H9 (cell line): Measurements from ENCODE around the gene FAM72A. TPM values are rescaled to one million over a fixed set of nuclear protein-coding genes. Genes with fewer than 3 reads are reported as not detected.

Source experiments
- DNase-seq: peaks from one replicate; pipeline ENCODE4 v3.0.0-alpha.2; 2017
- H2AFZ ChIP-seq: one replicate; pipeline ENCODE4 v1.6.1; 2013; ENCODE audit warnings: mild to moderate bottlenecking, low read length, control low read depth, moderate library complexity
- H2AK5ac ChIP-seq: 2 replicates; pipeline ENCODE4 v1.6.1; 2013; ENCODE audit warnings: low read length, control low read depth, mixed read lengths; ENCODE audit not compliant: insufficient read length
- H2BK120ac ChIP-seq: one replicate; pipeline ENCODE4 v1.6.1; 2013; ENCODE audit warnings: low read depth, mild to moderate bottlenecking, low read length, control low read depth, inconsistent platforms; ENCODE audit not compliant: poor library complexity, severe bottlenecking
- H2BK12ac ChIP-seq: 2 replicates; pipeline ENCODE4 v1.6.1; 2013; ENCODE audit warnings: low read length, control low read depth, mixed read lengths, low read depth; ENCODE audit not compliant: insufficient read length
- H2BK15ac ChIP-seq: 2 replicates; pipeline ENCODE4 v1.6.1; 2013; ENCODE audit warnings: low read depth, low read length, control low read depth
- H2BK20ac ChIP-seq: one replicate; pipeline ENCODE4 v1.6.1; 2013; ENCODE audit warnings: low read depth, mild to moderate bottlenecking, low read length, control low read depth, inconsistent platforms; ENCODE audit not compliant: poor library complexity, severe bottlenecking
- H2BK5ac ChIP-seq: 2 replicates; pipeline ENCODE4 v1.6.1; 2013; ENCODE audit warnings: low read length, control low read depth, mixed read lengths; ENCODE audit not compliant: insufficient read length
- H3K14ac ChIP-seq: 2 replicates; pipeline ENCODE4 v1.6.1; 2013; ENCODE audit warnings: low read length, control low read depth; ENCODE audit not compliant: insufficient read depth
- H3K18ac ChIP-seq: 2 replicates; pipeline ENCODE4 v1.6.1; 2013; ENCODE audit warnings: low read depth, mild to moderate bottlenecking, mixed read lengths, low read length, control low read depth; ENCODE audit not compliant: insufficient read length
- H3K23ac ChIP-seq: 2 replicates; pipeline ENCODE4 v1.6.1; 2013; ENCODE audit warnings: low read length, control low read depth, mixed read lengths, low read depth; ENCODE audit not compliant: insufficient read length
- H3K23me2 ChIP-seq: 2 replicates; pipeline ENCODE4 v1.6.1; 2013; ENCODE audit warnings: low read depth, mild to moderate bottlenecking, mixed read lengths, low read length, control low read depth; ENCODE audit not compliant: insufficient read length, poor library complexity, severe bottlenecking
- H3K27ac ChIP-seq: 2 replicates; pipeline ENCODE4 v1.5.1; 2013; ENCODE audit warnings: low read length, control low read depth, mixed read lengths, low read depth; ENCODE audit not compliant: insufficient read length
- H3K27me3 ChIP-seq: 2 replicates; pipeline ENCODE4 v1.6.1; 2013; ENCODE audit warnings: low read length, control low read depth, inconsistent platforms; ENCODE audit not compliant: insufficient read depth
- H3K4ac ChIP-seq: 2 replicates; pipeline ENCODE4 v1.6.1; 2013; ENCODE audit warnings: low read depth, mild to moderate bottlenecking, control low read depth, inconsistent platforms, low read length, moderate library complexity
- H3K4me1 ChIP-seq: 2 replicates; pipeline ENCODE4 v1.6.1; 2013; ENCODE audit warnings: low read length, control low read depth, inconsistent platforms; ENCODE audit not compliant: insufficient read depth
- H3K4me2 ChIP-seq: 2 replicates; pipeline ENCODE4 v1.6.1; 2013; ENCODE audit warnings: low read length, control low read depth, mixed read lengths; ENCODE audit not compliant: insufficient read length, insufficient read depth
- H3K56ac ChIP-seq: 2 replicates; pipeline ENCODE4 v1.6.1; 2013; ENCODE audit warnings: low read depth, mild to moderate bottlenecking, mixed read lengths, low read length, control low read depth; ENCODE audit not compliant: insufficient read length
- H3K79me1 ChIP-seq: 2 replicates; pipeline ENCODE4 v1.6.1; 2013; ENCODE audit warnings: low read depth, mild to moderate bottlenecking, moderate library complexity, low read length, control low read depth, inconsistent platforms; ENCODE audit not compliant: insufficient read depth, poor library complexity, severe bottlenecking
- H3K79me2 ChIP-seq: 2 replicates; pipeline ENCODE4 v1.6.1; 2013; ENCODE audit warnings: low read length, control low read depth, inconsistent platforms; ENCODE audit not compliant: insufficient read depth
- H3K9ac ChIP-seq: 2 replicates; pipeline ENCODE4 v1.6.1; 2013; ENCODE audit warnings: low read length, control low read depth, mixed read lengths; ENCODE audit not compliant: insufficient read length; ENCODE audit errors: extremely low read depth
- H3K9me3 ChIP-seq: one replicate; pipeline ENCODE4 v1.6.1; 2013; ENCODE audit warnings: low read depth, low read length, inconsistent platforms; ENCODE audit not compliant: control insufficient read depth
- H3T11ph ChIP-seq: one replicate; pipeline ENCODE4 v1.6.1; 2013; ENCODE audit warnings: mild to moderate bottlenecking, low read length, control low read depth, inconsistent platforms
- H4K20me1 ChIP-seq: one replicate; pipeline ENCODE4 v1.6.1; 2013; ENCODE audit not compliant: control insufficient read depth, insufficient read length, insufficient read depth
- H4K5ac ChIP-seq: 2 replicates; pipeline ENCODE4 v1.6.1; 2013; ENCODE audit warnings: low read depth, mild to moderate bottlenecking, mixed read lengths, low read length, control low read depth; ENCODE audit not compliant: insufficient read length
- H4K8ac ChIP-seq: replicated peaks from 2 replicates; pipeline ENCODE4 v1.6.1; 2013; ENCODE audit warnings: low read length, control low read depth, mixed read lengths, low read depth; ENCODE audit not compliant: insufficient read length
- H4K91ac ChIP-seq: 2 replicates; pipeline ENCODE4 v1.6.1; 2013; ENCODE audit warnings: low read depth, mild to moderate bottlenecking, moderate library complexity, mixed read lengths, low read length, control low read depth; ENCODE audit not compliant: insufficient read length
- H3K27ac Mint-ChIP-seq, 3 experiments: 2 replicates in 2 of 3; 3 replicates in 1 of 3; pipeline ENCODE4 v1.8.0; 2020 to 2021; ENCODE audit warnings: mixed read lengths in 3 of 3, mild to moderate bottlenecking in 1 of 3, moderate library complexity in 1 of 3
- H3K27me3 Mint-ChIP-seq: 2 replicates; pipeline ENCODE4 v1.8.0; 2021; ENCODE audit warnings: low read depth, mild to moderate bottlenecking, moderate library complexity, mixed read lengths
- H3K36me3 Mint-ChIP-seq, 3 experiments: 2 replicates in 2 of 3; 3 replicates in 1 of 3; pipeline ENCODE4 v1.8.0; 2020 to 2021; ENCODE audit warnings: low read depth in 3 of 3, mixed read lengths in 3 of 3; ENCODE audit not compliant: insufficient read depth in 1 of 3
- H3K4me1 Mint-ChIP-seq, 2 experiments: 2 replicates each; pipeline ENCODE4 v1.8.0; 2020; ENCODE audit warnings: mixed read lengths in 2 of 2
- H3K4me3 Mint-ChIP-seq, 2 experiments: 2 replicates in 1 of 2; 3 replicates in 1 of 2; pipeline ENCODE4 v1.8.0; 2020 to 2021; ENCODE audit warnings: mild to moderate bottlenecking in 2 of 2, mixed read lengths in 2 of 2, moderate library complexity in 1 of 2
- H3K9me3 Mint-ChIP-seq, 2 experiments: 2 replicates in 1 of 2; 3 replicates in 1 of 2; pipeline ENCODE4 v1.8.0; 2020; ENCODE audit warnings: mild to moderate bottlenecking in 2 of 2, mixed read lengths in 2 of 2, moderate library complexity in 1 of 2
- CTCF ChIP-seq: fragments of 200-600 bp; sonication (generic); conservative IDR thresholded peaks from 3 replicates; pipeline ENCODE4 v1.8.0; 2021; ENCODE audit warnings: antibody characterized with exemption, mild to moderate bottlenecking
- WGBS: extraction: QIAGEN DNeasy Blood & Tissue Kit; methylation state at CpG from one replicate; pipeline ENCODE4 v1.1.7; 2013; ENCODE audit warnings: missing lambda C conversion rate, low lambda C conversion rate, mixed read lengths; ENCODE audit not compliant: insufficient read length; ENCODE audit errors: extremely low coverage; 5-methylcytosine and 5-hydroxymethylcytosine counted together
- total RNA-seq: library from RNA; stranded (reverse); gene quantifications from 2 replicates; pipeline ENCODE4 v1.2.1, GENCODE V29; 2021

FAM72A gene
- total RNA-seq, 1 experiment from 2014 or later, result 10.5 TPM

- Histone ChIP-seq H2BK120ac (no peak overlapping the region), H2BK12ac (no peak overlapping the region), H4K8ac (no peak overlapping the region), H3K14ac (no peak overlapping the region), H4K20me1 (no peaks in the 10 kb centered on the region), H3T11ph (no peak overlapping the region), H4K5ac (no peak overlapping the region), H2BK20ac (no peak overlapping the region), H3K56ac (no peak overlapping the region), H3K4ac (no peak overlapping the region), H3K4me2 (no peak overlapping the region), H3K4me1 (no peaks in the 10 kb centered on the region; the same call in 1 of the 2 replicates), H2BK15ac (no peak overlapping the region), H3K79me1 (no peaks in the 10 kb centered on the region), H3K79me2 (no peaks in the 10 kb centered on the region), H2AFZ (no peak overlapping the region), H2AK5ac (no peak overlapping the region), H3K27ac (no peak overlapping the region), H3K9me3 (no peaks in the 10 kb centered on the region), H3K27me3 (no peaks in the 10 kb centered on the region), H3K9ac (no peak overlapping the region), H3K23ac (no peak overlapping the region), H4K91ac (no peak overlapping the region), H3K18ac (no peak overlapping the region), H3K23me2 (no peaks in the 10 kb centered on the region), H2BK5ac (no peak overlapping the region)
- no CpG with 5 or more reads among the region's 2 CpGs for WGBS
- Mint-ChIP-seq H3K27me3 (peaks cover 8% of the 10 kb centered on the region), H3K9me3 (peaks cover 0 to 2% of the 10 kb centered on the region in 2 experiments; a peak in 3 of 5 replicates), H3K4me3 (no peak overlapping the region), H3K4me1 (peaks cover 5 to 9% of the 10 kb centered on the region in 2 experiments), H3K36me3 (peaks cover 0 to 5% (median 0%) of the 10 kb centered on the region in 3 experiments; a peak in 3 of 7 replicates), H3K27ac (no peak overlapping the region)
- DNase-seq, result no peak
- no peak for TF ChIP-seq CTCF
These were observed 58.0 kb downstream of the FAM72A start for GRCh38 chr1:206144605-206145004.
